MCF 10A (cell line): Measurements from ENCODE around the gene ABCB8. TPM values are rescaled to one million over a fixed set of nuclear protein-coding genes. Genes with fewer than 3 reads are reported as not detected.

Source experiments
- BruUV-seq: library from RNA; stranded (reverse); fragments of 400-500 nt; replicated peaks from 2 replicates; lab custom pipeline; 2021; lab: Mats Ljungman, UMichigan
- CTCF ChIA-PET: fragments of 300-600 bp; sonication (Branson Sonifier 250); formaldehyde crosslinking; extraction: SDS; loops from one replicate; lab custom pipeline; 2021; ENCODE audit warnings: antibody characterized with exemption, inconsistent platforms; lab: Yijun Ruan, JAX
- POLR2A ChIA-PET: fragments of 300-600, 350-650 bp; sonication (Branson Sonifier 250); formaldehyde crosslinking; extraction: SDS; loops from one replicate; lab custom pipeline; 2020; ENCODE audit warnings: antibody characterized with exemption, inconsistent platforms; lab: Yijun Ruan, JAX
- DNase-seq: peaks from one replicate; pipeline ENCODE4 v3.0.0-alpha.2; 2018; ENCODE audit not compliant: unreplicated experiment
- H3K27ac Mint-ChIP-seq: one replicate; pipeline ENCODE4 v1.8.0; 2022; ENCODE audit warnings: mild to moderate bottlenecking, low read depth, mixed read lengths; ENCODE audit not compliant: unreplicated experiment
- H3K27me3 Mint-ChIP-seq: one replicate; pipeline ENCODE4 v1.8.0; 2022; ENCODE audit warnings: mixed read lengths; ENCODE audit not compliant: insufficient read depth, unreplicated experiment
- H3K36me3 Mint-ChIP-seq: one replicate; pipeline ENCODE4 v1.8.0; 2022; ENCODE audit warnings: mild to moderate bottlenecking, moderate library complexity, mixed read lengths; ENCODE audit not compliant: insufficient read depth, unreplicated experiment
- H3K4me1 Mint-ChIP-seq: one replicate; pipeline ENCODE4 v1.8.0; 2022; ENCODE audit warnings: mixed read lengths; ENCODE audit not compliant: insufficient read depth, unreplicated experiment
- H3K4me3 Mint-ChIP-seq: one replicate; pipeline ENCODE4 v1.8.0; 2022; ENCODE audit warnings: mild to moderate bottlenecking, moderate library complexity, mixed read lengths; ENCODE audit not compliant: unreplicated experiment
- H3K9me3 Mint-ChIP-seq: one replicate; pipeline ENCODE4 v1.8.0; 2022; ENCODE audit warnings: mixed read lengths; ENCODE audit not compliant: unreplicated experiment
- CTCF ChIP-seq: fragments of 200-600 bp; IDR thresholded peaks from one replicate; pipeline ENCODE4 v1.8.0; 2022; ENCODE audit warnings: antibody characterized with exemption, mild to moderate bottlenecking; ENCODE audit not compliant: unreplicated experiment
- intact Hi-C: fragments of 100-400 bp; cut with micrococcal nuclease; formaldehyde crosslinking; loops from 2 replicates; pipeline ENCODE4 v1.14.1; 2022
- total RNA-seq: library from RNA; stranded (reverse); gene quantifications from 2 replicates; pipeline ENCODE4 v1.2.3, GENCODE V29; 2022

The ABCB8 gene
- total RNA-seq, 1 experiment from 2014 or later, result 73.4 TPM

- POLR2A ChIA-PET, result no interaction called here
- H3K27me3 Mint-ChIP-seq, result peaks cover 23% of the 10 kb centered on the region
Measured at GRCh38 chr7:151020231-151020630, 8.0 kb upstream of the ABCB8 start.

GRCh38 chr7:151023232-151023631 lies 5.0 kb upstream of the ABCB8 start:
- Mint-ChIP-seq H3K36me3 (no peaks in the 10 kb centered on the region), H3K4me1 (peaks cover 17% of the 10 kb centered on the region), H3K27me3 (peaks cover 11% of the 10 kb centered on the region), H3K9me3 (no peaks in the 10 kb centered on the region), H3K4me3 (no peak overlapping the region), H3K27ac (no peak overlapping the region)
- ChIA-PET CTCF (interaction anchor here (0.6 to 2.9 kb wide), 4 partner anchors 32 to 125 kb away, joined by 3 to 11 read pairs (median 4); no protein-coding TSS in a partner anchor), POLR2A (no interaction called here)
- no peak for DNase-seq
- intact Hi-C loops, result no loop called here
- no TSS peak for BruUV-seq
- TF ChIP-seq CTCF, result no peak

More at GRCh38 chr7:151020231-151020630, 8.0 kb upstream of the ABCB8 start:
- Mint-ChIP-seq H3K9me3 (no peaks in the 10 kb centered on the region), H3K36me3 (no peaks in the 10 kb centered on the region), H3K4me3 (no peak overlapping the region), H3K27ac (no peak overlapping the region), H3K4me1 (peaks cover 5% of the 10 kb centered on the region)
- CTCF ChIA-PET, result interaction anchor here (0.6 to 3.7 kb wide), 2 partner anchors 122 to 1888 kb away, joined by 3 to 16 read pairs; no protein-coding TSS in a partner anchor
- TF ChIP-seq CTCF, result no peak
- intact Hi-C loops, result no loop called here
- no TSS peak for BruUV-seq
- no peak for DNase-seq

GRCh38 chr7:151024435-151025056 lies 3.7 kb upstream of the ABCB8 start, which contains the start of gene ATG9B:
Gene ATG9B, minus strand, starts transcription at chr7:151024494. Its CDS starts 71 bp downstream, at chr7:151024423.
- peak within 1 kb of the TSS; percentile 18 for H3K27ac Mint-ChIP-seq

More at GRCh38 chr7:151024435-151025056, 3.7 kb upstream of the ABCB8 start, which contains the start of gene ATG9B:
- H3K9me3 Mint-ChIP-seq, result no peaks in the 10 kb centered on the region
- ChIA-PET CTCF (interaction anchor here (0.6 to 2.9 kb wide), 2 partner anchors 48 to 126 kb away, joined by 3 to 11 read pairs; no protein-coding TSS in a partner anchor), POLR2A (interaction anchor here (0.6 to 0.8 kb wide), 2 partner anchors 22 to 458 kb away, joined by 3 to 4 read pairs; no protein-coding TSS in a partner anchor)
- peaks cover 6% of the 10 kb centered on the region for H3K36me3 Mint-ChIP-seq
- H3K4me1 Mint-ChIP-seq, result peaks cover 24% of the 10 kb centered on the region
- no peak for TF ChIP-seq CTCF
- no peak within 1 kb of the TSS for H3K4me3 Mint-ChIP-seq
- DNase-seq, result no peak
- BruUV-seq, result no TSS peak
- peaks cover 4% of the 10 kb centered on the region for H3K27me3 Mint-ChIP-seq
- intact Hi-C loops, result no loop called here
